ENCODE results near the gene SAMD4A. TPM values are rescaled to one million over a fixed set of nuclear protein-coding genes. Genes with fewer than 3 reads are reported as not detected.
A peak's percentile ranks its signal among the peaks of the same experiment; 100 is the strongest.

The SAMD4A gene
- polyA plus RNA-seq, 1 experiment, result 13.4 TPM

- ChIA-PET POLR2A (interaction anchor here (0.9 to 1.0 kb wide), 2 partner anchors 211 to 264 kb away, joined by 3 read pairs; partner anchors contain the start of gene CGRRF1), CTCF (interaction anchor here (0.6 to 6.7 kb wide), 45 partner anchors 8 to 410 kb away, joined by 3 to 111 read pairs (median 5); partner anchors contain the start of genes CGRRF1, GMFB and SAMD4A)
- peak; percentile 98 for DNase-seq (ENCODE audit: low read depth)
- peak; percentile 69 for TF ChIP-seq CTCF (IDR thresholded peaks at IDR 0.05; ENCODE audit: insufficient read depth, low read depth, low read length)
- no peak overlapping the region for H3K4me3 ChIP-seq (ENCODE audit: low read depth, low read length)
- no peaks in the 10 kb centered on the region for H3K27me3 ChIP-seq (ENCODE audit: control insufficient read depth, insufficient read depth, low read length)
- H3K36me3 ChIP-seq (ENCODE audit: control insufficient read depth, insufficient read depth, low read length), result peaks cover 23% of the 10 kb centered on the region
These were observed 206.5 kb downstream of the SAMD4A start for GRCh38 chr14:54773171-54774006.

GRCh38 chr14:54774824-54775223 is 207.9 kb downstream of the SAMD4A start:
- POLR2A ChIA-PET, result no interaction called here
- CTCF ChIA-PET, result interaction anchor here (0.8 to 6.7 kb wide), 21 partner anchors 8 to 406 kb away, joined by 3 to 111 read pairs (median 7); partner anchors contain the start of genes CGRRF1 and SAMD4A

GRCh38 chr14:54775486-54776140 is 208.7 kb downstream of the SAMD4A start:
- ChIA-PET CTCF (interaction anchor here (1.0 to 6.7 kb wide), 6 partner anchors 9 to 272 kb away, joined by 3 to 111 read pairs (median 4); partner anchors contain the start of gene SAMD4A), POLR2A (no interaction called here)
- H3K4me3 ChIP-seq (ENCODE audit: low read depth, low read length), result no peak overlapping the region

More at GRCh38 chr14:54774824-54775223, 207.9 kb downstream of the SAMD4A start:
- peaks cover 28% of the 10 kb centered on the region for H3K36me3 ChIP-seq (ENCODE audit: control insufficient read depth, insufficient read depth, low read length)
- H3K27me3 ChIP-seq (ENCODE audit: control insufficient read depth, insufficient read depth, low read length), result no peaks in the 10 kb centered on the region
- H3K4me3 ChIP-seq (ENCODE audit: low read depth, low read length), result no peak overlapping the region
- no peak for DNase-seq (ENCODE audit: low read depth)
- no peak for TF ChIP-seq CTCF (IDR thresholded peaks at IDR 0.05; ENCODE audit: insufficient read depth, low read depth, low read length)

GRCh38 chr14:54776361-54777001 is 209.6 kb downstream of the SAMD4A start:
- ChIA-PET CTCF (interaction anchor here (1.0 to 6.7 kb wide), 4 partner anchors 19 to 267 kb away, joined by 3 to 111 read pairs (median 5); partner anchors contain the start of gene SAMD4A), POLR2A (no interaction called here)
- TF ChIP-seq CTCF (IDR thresholded peaks at IDR 0.05; ENCODE audit: insufficient read depth, low read depth, low read length), result no peak
- H3K36me3 ChIP-seq (ENCODE audit: control insufficient read depth, insufficient read depth, low read length), result peaks cover 30% of the 10 kb centered on the region
- H3K27me3 ChIP-seq (ENCODE audit: control insufficient read depth, insufficient read depth, low read length), result no peaks in the 10 kb centered on the region
- no peak for DNase-seq (ENCODE audit: low read depth)
- no peak overlapping the region for H3K4me3 ChIP-seq (ENCODE audit: low read depth, low read length)

More at GRCh38 chr14:54775486-54776140, 208.7 kb downstream of the SAMD4A start:
- no peaks in the 10 kb centered on the region for H3K27me3 ChIP-seq (ENCODE audit: control insufficient read depth, insufficient read depth, low read length)
- H3K36me3 ChIP-seq (ENCODE audit: control insufficient read depth, insufficient read depth, low read length), result peaks cover 30% of the 10 kb centered on the region
- no peak for TF ChIP-seq CTCF (IDR thresholded peaks at IDR 0.05; ENCODE audit: insufficient read depth, low read depth, low read length)
- DNase-seq (ENCODE audit: low read depth), result no peak

All from BJ (cell line).